Measurements from ENCODE around the gene GFPT2. TPM values are rescaled to one million over a fixed set of nuclear protein-coding genes. Genes with fewer than 3 reads are reported as not detected.

The GFPT2 gene
- total and polyA plus RNA-seq, 11 donors: 3.7 to 33.9 (median 8.5) TPM

DNA sequence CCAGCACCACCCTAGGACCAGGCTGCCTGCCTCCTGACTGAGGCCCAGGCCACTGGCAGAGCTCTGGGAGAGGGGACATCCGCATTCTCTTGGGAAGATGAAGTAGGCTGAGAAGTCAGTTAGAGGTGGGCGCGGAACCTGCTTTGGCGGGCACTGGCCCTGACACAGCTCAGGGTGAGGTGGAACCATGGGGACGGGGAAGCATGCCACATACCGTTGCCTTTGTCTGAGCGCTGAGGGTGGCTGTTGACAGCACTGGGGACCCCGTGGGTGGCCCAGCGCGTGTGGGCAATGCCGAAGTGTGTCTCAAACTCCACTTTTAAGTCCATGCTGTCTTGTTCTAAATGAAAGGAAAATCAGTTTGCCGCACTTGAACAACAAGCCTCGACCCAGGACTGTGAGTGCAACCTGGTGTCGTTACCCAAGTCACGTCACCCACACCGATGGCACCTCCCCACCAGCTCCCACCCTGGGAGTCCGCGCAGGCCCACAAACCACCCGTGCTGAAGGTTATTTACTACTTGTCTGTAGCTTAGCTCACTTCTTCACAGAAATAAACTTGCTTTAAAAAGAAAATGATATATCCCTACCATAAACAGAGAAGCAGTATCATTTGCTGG lies 17.4 kb downstream of the GFPT2 start:
- 93 to 97% (median 96%) methylated on average over 19 of the region's 19 CpGs for WGBS, 4 donors
- ATAC-seq (no peak), DNase-seq (peak in 2 of 5 donors; percentile 24 to 35)
- Histone ChIP-seq H3K27me3 (peaks cover 0 to 8% (median 0%) of the 10 kb centered on the region in 9 donors), H3K9me3 (no peaks in the 10 kb centered on the region), H3K27ac (no peak overlapping the region), H3K4me3 (no peak overlapping the region), H3K4me1 (peaks cover 0 to 7% (median 0%) of the 10 kb centered on the region in 12 donors), H3K36me3 (peaks cover 0 to 32% (median 5%) of the 10 kb centered on the region in 9 donors)
- TF ChIP-seq POLR2A (IDR thresholded peaks at IDR 0.05) (no peak), CTCF (IDR thresholded peaks at IDR 0.05) (no peak)
- intact Hi-C loops (cut with DNase I): no loop called here

DNA sequence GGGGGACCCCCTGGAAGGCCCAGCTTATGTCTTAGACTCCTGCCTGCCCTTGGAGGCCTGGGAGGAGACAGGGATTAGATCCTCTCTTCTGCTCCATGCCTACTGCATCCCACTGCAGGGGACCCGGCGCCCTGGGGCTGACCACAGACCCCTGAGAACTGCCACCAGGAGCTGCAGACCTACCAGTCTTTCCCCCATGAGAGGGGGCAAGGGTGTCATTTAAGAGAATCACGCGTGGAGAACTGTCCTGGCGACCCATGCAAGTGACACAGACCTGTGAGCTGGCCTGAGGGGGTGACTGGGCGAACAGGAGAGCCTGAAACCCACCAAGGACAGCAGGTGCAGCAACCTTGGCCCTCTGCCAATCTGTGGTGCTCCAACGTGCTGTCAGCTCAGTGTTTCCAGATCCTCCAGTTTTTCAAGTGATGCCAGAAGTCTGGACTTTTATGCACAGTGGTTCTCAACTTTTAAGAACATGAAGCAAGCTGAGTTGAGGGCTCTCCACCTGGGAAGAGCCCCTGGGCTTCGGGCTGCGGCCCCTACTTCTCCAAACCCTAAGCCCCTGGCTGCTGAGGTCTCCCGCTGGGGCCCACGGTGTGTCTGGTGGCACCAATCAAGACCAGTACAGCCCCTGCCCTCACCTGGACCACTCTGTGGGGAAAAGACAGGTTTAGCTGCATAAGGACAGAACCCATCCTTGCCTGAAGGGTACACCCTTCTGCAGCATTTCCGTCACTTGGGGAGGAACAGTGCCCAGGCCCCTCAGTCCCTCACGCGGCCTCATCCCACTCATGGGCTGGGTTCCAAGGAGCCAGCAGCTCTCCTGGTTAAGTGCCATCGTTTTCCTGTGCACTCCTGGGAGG lies 18.2 kb downstream of the GFPT2 start:
- Histone ChIP-seq H3K4me1 (peaks cover 0 to 8% (median 0%) of the 10 kb centered on the region in 12 donors), H3K9me3 (no peaks in the 10 kb centered on the region), H3K27me3 (peaks cover 0 to 8% (median 0%) of the 10 kb centered on the region in 9 donors), H3K27ac (no peak overlapping the region), H3K4me3 (no peak overlapping the region), H3K36me3 (peaks cover 0 to 32% (median 5%) of the 10 kb centered on the region in 9 donors)
- intact Hi-C loops (cut with DNase I): loop anchor here in 1 of 10 donors (5.0 kb wide), 1 partner anchor 208 kb away; no protein-coding TSS in a partner anchor
- no peak for TF ChIP-seq POLR2A (IDR thresholded peaks at IDR 0.05)
- TF ChIP-seq CTCF (IDR thresholded peaks at IDR 0.05): no peak
- peak in 2 of 5 donors; percentile 25 to 45 for DNase-seq
- ATAC-seq: no peak
- 84 to 89% (median 85%) methylated on average over 8 to 15 of the region's 15 CpGs for WGBS, 4 donors

GRCh38 chr5:180334176-180334575 lies 19.0 kb downstream of the GFPT2 start:
- Histone ChIP-seq H3K4me3 (no peak overlapping the region), H3K4me1 (peaks cover 0 to 8% (median 0%) of the 10 kb centered on the region in 12 donors), H3K9me3 (no peaks in the 10 kb centered on the region), H3K27ac (peak overlapping the region in 1 of 12 donors; percentile 46), H3K36me3 (peaks cover 0 to 32% (median 5%) of the 10 kb centered on the region in 9 donors), H3K27me3 (peaks cover 0 to 8% (median 0%) of the 10 kb centered on the region in 9 donors)
- peak in 1 of 5 donors; percentile 17 for DNase-seq
- ATAC-seq: no peak
- 83 to 88% (median 86%) methylated on average over 3 to 6 of the region's 6 CpGs for WGBS, 4 donors
- TF ChIP-seq POLR2A (IDR thresholded peaks at IDR 0.05) (no peak), CTCF (IDR thresholded peaks at IDR 0.05) (no peak)
- intact Hi-C loops (cut with DNase I): loop anchor here in 1 of 10 donors (5.0 kb wide), 1 partner anchor 207 kb away; no protein-coding TSS in a partner anchor

DNA sequence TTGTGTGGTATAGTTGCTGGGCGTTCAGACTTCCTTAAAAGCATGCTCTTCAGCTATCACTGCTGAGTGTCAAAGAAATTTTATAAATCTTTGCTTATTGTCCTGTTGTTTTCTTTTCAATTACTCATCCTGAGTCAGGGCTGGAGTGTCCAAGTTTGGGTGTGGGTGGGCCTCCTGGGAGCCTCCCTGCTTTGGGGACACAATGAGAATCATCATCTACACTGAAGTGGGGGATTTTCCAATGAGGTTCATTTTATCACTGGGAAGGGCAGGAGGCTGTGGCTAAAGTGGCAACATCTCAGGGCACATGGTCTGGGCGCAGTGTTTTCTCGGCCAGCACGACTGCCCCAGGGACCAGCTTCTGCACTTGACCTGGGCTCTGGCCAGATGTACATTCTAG lies 19.5 kb downstream of the GFPT2 start:
- DNase-seq (peak in 2 of 5 donors; percentile 27 to 57), ATAC-seq (peak in 2 of 4 donors; percentile 8 to 18)
- H3K4me3 ChIP-seq: no peak overlapping the region
- peak overlapping the region in 1 of 12 donors; percentile 46 for H3K27ac ChIP-seq
- intact Hi-C loops (cut with DNase I): loop anchor here in 1 of 10 donors (5.0 kb wide), 1 partner anchor 206 kb away; no protein-coding TSS in a partner anchor
- H3K4me1 ChIP-seq: peaks cover 0 to 8% (median 0%) of the 10 kb centered on the region in 12 donors
- H3K27me3 ChIP-seq: peaks cover 0 to 8% (median 0%) of the 10 kb centered on the region in 9 donors
- no peaks in the 10 kb centered on the region for H3K9me3 ChIP-seq
- WGBS, 4 donors: 78 to 90% (median 83%) methylated on average over 4 of the region's 4 CpGs
- TF ChIP-seq POLR2A (IDR thresholded peaks at IDR 0.05) (no peak), CTCF (IDR thresholded peaks at IDR 0.05) (no peak)
- H3K36me3 ChIP-seq: peaks cover 0 to 32% (median 5%) of the 10 kb centered on the region in 9 donors
